Inferior parietal cortex (tissue), 1 donor: ENCODE results near the gene FAM187B.
"Not testable (repeated sequence)": the region's sequence is repeated elsewhere in the genome, so short reads cannot be mapped to it uniquely, and the experiment has no call there.

Experiments
- DNase-seq: peaks from one replicate; pipeline ENCODE4 v3.0.0-alpha.2; 2016; ENCODE audit errors: extremely low spot score

FAM187B gene

GRCh38 chr19:35262101-35262761, 33.7 kb upstream of the FAM187B start:
- DNase-seq = no peak

- DNase-seq = no peak
These were observed 33.0 kb upstream of the FAM187B start for GRCh38 chr19:35261356-35262100.

- no peak for DNase-seq
These were observed 32.3 kb upstream of the FAM187B start for GRCh38 chr19:35260694-35261304.

- DNase-seq = no peak
These were observed 28.5 kb upstream of the FAM187B start for GRCh38 chr19:35257113-35257461.

GRCh38 chr19:35256566-35256965, 28.0 kb upstream of the FAM187B start:
- DNase-seq = no peak

- DNase-seq = no peak
These were observed 26.1 kb upstream of the FAM187B start for GRCh38 chr19:35254341-35255297.

- DNase-seq = no peak
These were observed 25.1 kb upstream of the FAM187B start for GRCh38 chr19:35253316-35254286.

GRCh38 chr19:35251456-35251855, 22.9 kb upstream of the FAM187B start:
- DNase-seq = no peak

- DNase-seq = no peak
These were observed 21.5 kb upstream of the FAM187B start for GRCh38 chr19:35249848-35250711.

- no peak for DNase-seq
These were observed 20.8 kb upstream of the FAM187B start for GRCh38 chr19:35249146-35249847.

GRCh38 chr19:35248310-35249145, 20.0 kb upstream of the FAM187B start, which contains the start of gene LSR:
LSR (plus strand) TSS chr19:35249002; CDS start chr19:35249023, 21 bp downstream.
- DNase-seq = no peak

GRCh38 chr19:35247526-35248309, 19.2 kb upstream of the FAM187B start:
- DNase-seq = no peak

- no peak for DNase-seq
These were observed 18.0 kb upstream of the FAM187B start for GRCh38 chr19:35246466-35247092.

GRCh38 chr19:35241417-35241816, 12.9 kb upstream of the FAM187B start:
- DNase-seq = no peak

GRCh38 chr19:35240327-35240726, 11.8 kb upstream of the FAM187B start:
- DNase-seq = no peak

GRCh38 chr19:35239597-35239996, 11.1 kb upstream of the FAM187B start:
- DNase-seq = not testable (repeated sequence)
